ENCODE data around the gene MEGF8.

DNA sequence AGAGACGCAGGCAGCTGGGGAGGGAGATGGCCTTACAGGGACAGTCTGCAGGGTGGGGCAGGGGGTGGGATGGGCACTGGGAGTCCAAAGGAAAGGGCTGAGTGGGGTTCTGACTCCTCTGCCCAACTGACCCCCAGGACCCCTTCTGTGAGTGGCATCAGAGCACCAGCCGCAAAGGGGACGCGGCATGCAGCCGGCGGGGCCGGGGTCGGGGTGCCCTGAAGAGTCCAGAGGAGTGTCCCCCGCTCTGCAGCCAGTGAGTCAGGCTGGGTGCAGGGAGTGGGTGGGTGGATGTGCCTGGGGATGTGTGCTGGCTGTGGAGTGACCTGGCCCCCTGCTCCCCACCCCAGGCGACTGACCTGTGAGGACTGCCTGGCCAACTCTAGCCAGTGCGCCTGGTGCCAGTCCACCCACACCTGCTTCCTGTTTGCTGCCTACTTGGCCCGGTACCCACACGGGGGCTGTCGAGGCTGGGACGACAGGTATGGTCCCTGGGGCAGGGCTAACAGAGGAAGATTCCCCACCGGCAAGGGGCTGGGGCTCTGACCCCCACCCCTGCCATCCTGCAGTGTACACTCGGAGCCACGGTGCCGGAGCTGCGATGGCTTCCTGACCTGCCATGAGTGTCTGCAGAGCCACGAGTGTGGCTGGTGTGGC, 25.8 kb downstream of the MEGF8 start:
- TF ChIP-seq POLR2A (IDR thresholded peaks at IDR 0.05; ENCODE audit: low read depth, low read length) (no peak), POLR2AphosphoS5 (IDR thresholded peaks at IDR 0.05; ENCODE audit: insufficient read depth, low read depth, low read length) (no peak), EZH2 (IDR thresholded peaks at IDR 0.05; ENCODE audit: borderline replicate concordance, low read depth, low read length, severe bottlenecking) (no peak)
- TF ChIP-seq, protein P1, sequence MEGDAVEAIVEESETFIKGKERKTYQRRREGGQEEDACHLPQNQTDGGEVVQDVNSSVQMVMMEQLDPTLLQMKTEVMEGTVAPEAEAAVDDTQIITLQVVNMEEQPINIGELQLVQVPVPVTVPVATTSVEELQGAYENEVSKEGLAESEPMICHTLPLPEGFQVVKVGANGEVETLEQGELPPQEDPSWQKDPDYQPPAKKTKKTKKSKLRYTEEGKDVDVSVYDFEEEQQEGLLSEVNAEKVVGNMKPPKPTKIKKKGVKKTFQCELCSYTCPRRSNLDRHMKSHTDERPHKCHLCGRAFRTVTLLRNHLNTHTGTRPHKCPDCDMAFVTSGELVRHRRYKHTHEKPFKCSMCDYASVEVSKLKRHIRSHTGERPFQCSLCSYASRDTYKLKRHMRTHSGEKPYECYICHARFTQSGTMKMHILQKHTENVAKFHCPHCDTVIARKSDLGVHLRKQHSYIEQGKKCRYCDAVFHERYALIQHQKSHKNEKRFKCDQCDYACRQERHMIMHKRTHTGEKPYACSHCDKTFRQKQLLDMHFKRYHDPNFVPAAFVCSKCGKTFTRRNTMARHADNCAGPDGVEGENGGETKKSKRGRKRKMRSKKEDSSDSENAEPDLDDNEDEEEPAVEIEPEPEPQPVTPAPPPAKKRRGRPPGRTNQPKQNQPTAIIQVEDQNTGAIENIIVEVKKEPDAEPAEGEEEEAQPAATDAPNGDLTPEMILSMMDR (IDR thresholded peaks at IDR 0.05; ENCODE audit: extremely low read depth in 1 of 2, insufficient read depth in 1 of 2, low read depth in 1 of 2, low read length in 2 of 2), result no peak
- TF ChIP-seq, protein P2, sequence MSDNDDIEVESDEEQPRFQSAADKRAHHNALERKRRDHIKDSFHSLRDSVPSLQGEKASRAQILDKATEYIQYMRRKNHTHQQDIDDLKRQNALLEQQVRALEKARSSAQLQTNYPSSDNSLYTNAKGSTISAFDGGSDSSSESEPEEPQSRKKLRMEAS (IDR thresholded peaks at IDR 0.05; ENCODE audit: insufficient read depth, insufficient read length), result no peak

Measured in endothelial cell of umbilical vein (primary cell).